Measurements from ENCODE around the gene PAWR.
"Not testable (repeated sequence)": the region's sequence is repeated elsewhere in the genome, so short reads cannot be mapped to it uniquely, and the experiment has no call there.

PAWR gene

GRCh38 chr12:79585147-79585546 lies 105.6 kb downstream of the PAWR start:
- H3K36me3 ChIP-seq (replicated peaks) = peaks cover 7% of the 10 kb centered on the region
- in situ Hi-C loops (cut with MboI; ENCODE audit: low sequenced_read_pairs) = no loop called here
- DNase-seq (ENCODE audit: low spot score in 2 of 2) = no peak
- no peaks in the 10 kb centered on the region for H3K27me3 ChIP-seq (ENCODE audit: low read depth)
- H3K4me3 ChIP-seq = no peak overlapping the region
- no peaks in the 10 kb centered on the region for H3K9me3 ChIP-seq
- H3K4me1 ChIP-seq = no peaks in the 10 kb centered on the region

- DNase-seq (ENCODE audit: low spot score in 2 of 2) = no peak
- Histone ChIP-seq H3K27me3 (ENCODE audit: low read depth) (no peaks in the 10 kb centered on the region), H3K4me1 (no peaks in the 10 kb centered on the region), H3K4me3 (no peak overlapping the region), H3K9me3 (no peaks in the 10 kb centered on the region), H3K36me3 (replicated peaks) (no peaks in the 10 kb centered on the region; the same call in 1 of the 2 replicates)
- in situ Hi-C loops (cut with MboI; ENCODE audit: low sequenced_read_pairs) = loop anchor here (25.0 kb wide), 1 partner anchor 613 kb away; no protein-coding TSS in a partner anchor
Observed at GRCh38 chr12:79573820-79574219, 116.9 kb downstream of the PAWR start.

- no peaks in the 10 kb centered on the region for H3K9me3 ChIP-seq
- H3K36me3 ChIP-seq (replicated peaks) = peaks cover 4% of the 10 kb centered on the region
- no peak overlapping the region for H3K4me3 ChIP-seq
- no peaks in the 10 kb centered on the region for H3K27me3 ChIP-seq (ENCODE audit: low read depth)
- in situ Hi-C loops (cut with MboI; ENCODE audit: low sequenced_read_pairs) = loop anchor here (25.0 kb wide), 1 partner anchor 618 kb away; no protein-coding TSS in a partner anchor
- no peaks in the 10 kb centered on the region for H3K4me1 ChIP-seq
- no peak for DNase-seq (ENCODE audit: low spot score in 2 of 2)
Observed at GRCh38 chr12:79569679-79570078, 121.1 kb downstream of the PAWR start.

GRCh38 chr12:79567175-79567563 lies 123.6 kb downstream of the PAWR start:
- in situ Hi-C loops (cut with MboI; ENCODE audit: low sequenced_read_pairs) = loop anchor here (25.0 kb wide), 1 partner anchor 620 kb away; no protein-coding TSS in a partner anchor
- H3K4me3 ChIP-seq = no peak overlapping the region
- no peaks in the 10 kb centered on the region for H3K27me3 ChIP-seq (ENCODE audit: low read depth)
- peaks cover 4% of the 10 kb centered on the region for H3K36me3 ChIP-seq (replicated peaks)
- no peaks in the 10 kb centered on the region for H3K9me3 ChIP-seq
- no peaks in the 10 kb centered on the region for H3K4me1 ChIP-seq
- DNase-seq (ENCODE audit: low spot score in 2 of 2) = no peak

- in situ Hi-C loops (cut with MboI; ENCODE audit: low sequenced_read_pairs) = loop anchor here (25.0 kb wide), 1 partner anchor 621 kb away; no protein-coding TSS in a partner anchor
- Histone ChIP-seq H3K4me3 (no peak overlapping the region), H3K9me3 (peaks cover 3% of the 10 kb centered on the region; the same call in 1 of the 2 replicates), H3K27me3 (ENCODE audit: low read depth) (no peaks in the 10 kb centered on the region), H3K36me3 (replicated peaks) (peaks cover 4% of the 10 kb centered on the region), H3K4me1 (no peaks in the 10 kb centered on the region)
- no peak for DNase-seq (ENCODE audit: low spot score in 2 of 2)
Observed at GRCh38 chr12:79566452-79567174, 124.2 kb downstream of the PAWR start.

- not testable (repeated sequence) for H3K9me3 ChIP-seq; H3K36me3 ChIP-seq (replicated peaks); H3K27me3 ChIP-seq (ENCODE audit: low read depth); H3K4me1 ChIP-seq; DNase-seq (ENCODE audit: low spot score in 2 of 2); H3K4me3 ChIP-seq
- in situ Hi-C loops (cut with MboI; ENCODE audit: low sequenced_read_pairs) = loop anchor here (25.0 kb wide), 1 partner anchor 622 kb away; no protein-coding TSS in a partner anchor
Observed at GRCh38 chr12:79564727-79565350, 125.9 kb downstream of the PAWR start.

GRCh38 chr12:79563021-79563740 lies 127.6 kb downstream of the PAWR start:
- Histone ChIP-seq H3K4me1 (no peaks in the 10 kb centered on the region), H3K4me3 (no peak overlapping the region), H3K9me3 (peaks cover 3% of the 10 kb centered on the region; the same call in 1 of the 2 replicates), H3K27me3 (ENCODE audit: low read depth) (no peaks in the 10 kb centered on the region), H3K36me3 (replicated peaks) (peaks cover 4% of the 10 kb centered on the region)
- DNase-seq (ENCODE audit: low spot score in 2 of 2) = no peak
- in situ Hi-C loops (cut with MboI; ENCODE audit: low sequenced_read_pairs) = loop anchor here (25.0 kb wide), 1 partner anchor 624 kb away; no protein-coding TSS in a partner anchor

- H3K4me1 ChIP-seq = peaks cover 3% of the 10 kb centered on the region
- in situ Hi-C loops (cut with MboI; ENCODE audit: low sequenced_read_pairs) = loop anchor here (25.0 kb wide), 1 partner anchor 626 kb away; no protein-coding TSS in a partner anchor
Observed at GRCh38 chr12:79561401-79562132, 129.2 kb downstream of the PAWR start.

GRCh38 chr12:79560225-79560889 lies 130.4 kb downstream of the PAWR start:
- in situ Hi-C loops (cut with MboI; ENCODE audit: low sequenced_read_pairs) = loop anchor here (25.0 kb wide), 1 partner anchor 627 kb away; no protein-coding TSS in a partner anchor
- DNase-seq (ENCODE audit: low spot score in 2 of 2) = no peak

More at GRCh38 chr12:79561401-79562132, 129.2 kb downstream of the PAWR start:
- peaks cover 3% of the 10 kb centered on the region; the same call in 1 of the 2 replicates for H3K9me3 ChIP-seq
- no peaks in the 10 kb centered on the region for H3K27me3 ChIP-seq (ENCODE audit: low read depth)
- DNase-seq (ENCODE audit: low spot score in 2 of 2) = no peak
- no peak overlapping the region for H3K4me3 ChIP-seq
- peaks cover 4% of the 10 kb centered on the region for H3K36me3 ChIP-seq (replicated peaks)

GRCh38 chr12:79559591-79559990 lies 131.2 kb downstream of the PAWR start:
- Histone ChIP-seq H3K4me3 (no peak overlapping the region), H3K36me3 (replicated peaks) (no peaks in the 10 kb centered on the region), H3K9me3 (peaks cover 3% of the 10 kb centered on the region; the same call in 1 of the 2 replicates), H3K4me1 (peaks cover 3% of the 10 kb centered on the region), H3K27me3 (ENCODE audit: low read depth) (no peaks in the 10 kb centered on the region)
- in situ Hi-C loops (cut with MboI; ENCODE audit: low sequenced_read_pairs) = loop anchor here (10.0 to 25.0 kb wide), 2 partner anchors 175 to 628 kb away; no protein-coding TSS in a partner anchor
- no peak for DNase-seq (ENCODE audit: low spot score in 2 of 2)

More at GRCh38 chr12:79560225-79560889, 130.4 kb downstream of the PAWR start:
- Histone ChIP-seq H3K27me3 (ENCODE audit: low read depth) (no peaks in the 10 kb centered on the region), H3K4me1 (peaks cover 3% of the 10 kb centered on the region), H3K4me3 (no peak overlapping the region), H3K36me3 (replicated peaks) (peaks cover 2% of the 10 kb centered on the region; the same call in 1 of the 2 replicates), H3K9me3 (peaks cover 3% of the 10 kb centered on the region; the same call in 1 of the 2 replicates)

GRCh38 chr12:79558924-79559469 lies 131.8 kb downstream of the PAWR start:
- Histone ChIP-seq H3K27me3 (ENCODE audit: low read depth) (no peaks in the 10 kb centered on the region), H3K36me3 (replicated peaks) (no peaks in the 10 kb centered on the region), H3K4me3 (no peak overlapping the region), H3K4me1 (peaks cover 3% of the 10 kb centered on the region), H3K9me3 (peaks cover 3% of the 10 kb centered on the region; the same call in 1 of the 2 replicates)
- no peak for DNase-seq (ENCODE audit: low spot score in 2 of 2)
- in situ Hi-C loops (cut with MboI; ENCODE audit: low sequenced_read_pairs) = loop anchor here (10.0 to 25.0 kb wide), 2 partner anchors 176 to 628 kb away; no protein-coding TSS in a partner anchor

- in situ Hi-C loops (cut with MboI; ENCODE audit: low sequenced_read_pairs) = loop anchor here (10.0 to 25.0 kb wide), 2 partner anchors 177 to 629 kb away; no protein-coding TSS in a partner anchor
- Histone ChIP-seq H3K27me3 (ENCODE audit: low read depth) (no peaks in the 10 kb centered on the region), H3K4me1 (peaks cover 3% of the 10 kb centered on the region), H3K9me3 (peaks cover 3% of the 10 kb centered on the region; the same call in 1 of the 2 replicates), H3K36me3 (replicated peaks) (0 out of 2 replicates have a peak, but pooled peaks cover 3% of the 10 kb centered on the region), H3K4me3 (no peak overlapping the region)
- no peak for DNase-seq (ENCODE audit: low spot score in 2 of 2)
Observed at GRCh38 chr12:79557690-79558315, 133.0 kb downstream of the PAWR start.

Data from HAP-1 (cell line).